Measurements from ENCODE around the gene TMEM62. TPM values are rescaled to one million over a fixed set of nuclear protein-coding genes. Genes with fewer than 3 reads are reported as not detected.

Gene TMEM62
- total and polyA plus RNA-seq, 2 experiments from 2014 or later: 6.5 to 11.2 TPM

DNA sequence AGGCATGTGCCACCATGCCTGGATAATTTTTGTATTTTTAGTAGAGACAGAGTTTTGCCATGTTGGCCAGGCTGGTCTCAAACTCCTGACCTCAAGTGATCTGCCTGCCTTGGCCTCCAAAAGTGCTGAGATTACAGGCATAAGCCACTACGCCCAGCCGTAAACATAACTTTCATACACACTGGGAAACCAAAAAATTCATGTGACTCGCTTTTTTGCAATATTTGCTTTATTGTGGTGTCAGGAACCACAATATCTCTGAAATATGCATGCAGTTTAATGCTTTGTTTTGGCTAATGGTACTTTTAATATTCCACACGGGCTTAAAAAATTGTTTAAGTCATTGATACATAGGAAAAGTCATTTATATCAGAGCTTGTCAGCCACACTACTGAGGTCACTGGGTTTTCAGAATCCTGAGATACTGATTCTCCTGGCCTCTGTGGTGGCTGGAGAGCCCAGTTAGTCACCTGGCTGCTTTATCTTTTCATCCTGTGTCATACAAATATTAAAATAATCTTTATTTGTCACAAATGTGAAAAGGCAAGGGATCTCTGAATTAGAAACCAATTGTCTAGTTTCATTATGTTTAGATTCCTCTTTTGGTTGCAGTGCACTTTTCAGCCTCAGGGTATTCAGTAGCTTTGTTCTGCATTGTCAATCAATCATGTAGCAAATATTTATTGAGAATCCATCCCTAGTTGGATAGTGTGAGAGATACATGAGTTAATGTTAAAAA is 10.0 kb downstream of the TMEM62 start:
- no peaks in the 10 kb centered on the region for H3K27me3 ChIP-seq (replicated peaks; ENCODE audit: insufficient read depth)
- WGBS, 2 experiments (ENCODE audit: low coverage in 1 of 2, low lambda C conversion rate in 2 of 2, missing lambda C conversion rate in 2 of 2): 92 to 95% methylated on average over 4 of the region's 4 CpGs

DNA sequence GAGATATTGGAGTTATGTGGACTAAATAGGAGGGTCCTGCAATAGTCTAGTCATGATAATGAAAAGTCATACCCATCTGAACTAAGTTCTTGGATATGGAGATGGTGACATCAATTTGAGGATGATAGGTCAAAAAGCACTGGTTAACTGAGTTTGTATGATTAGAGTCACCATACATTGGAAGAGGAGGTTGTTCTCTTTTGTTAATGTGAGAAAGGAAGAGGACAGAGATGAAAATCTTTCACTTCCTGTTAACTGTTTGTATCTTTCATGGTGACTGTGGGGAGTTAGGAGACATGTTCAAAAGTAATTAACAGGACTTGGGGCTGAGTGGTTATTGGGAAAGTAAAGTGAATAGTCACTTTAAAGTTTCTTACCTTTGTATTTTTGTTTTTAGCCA is 11.1 kb downstream of the TMEM62 start:
- Histone ChIP-seq H3K9me3 (ENCODE audit: low read depth) (no peaks in the 10 kb centered on the region), H3F3A (ENCODE audit: insufficient read depth) (peaks cover 19% of the 10 kb centered on the region), H3K79me2 (ENCODE audit: insufficient read depth) (no peaks in the 10 kb centered on the region), H3K36me3 (ENCODE audit: low read depth) (0 out of 2 replicates have a peak, but pooled peaks cover 4% of the 10 kb centered on the region), H3K4me1 (ENCODE audit: insufficient read depth) (peaks cover 5% of the 10 kb centered on the region), H3K27ac (no peak overlapping the region), H3K27me3 (replicated peaks; ENCODE audit: insufficient read depth) (no peaks in the 10 kb centered on the region), H4K20me1 (ENCODE audit: insufficient read depth) (no peaks in the 10 kb centered on the region), H3K9me2 (ENCODE audit: insufficient read depth) (no peaks in the 10 kb centered on the region), H3K9ac (no peak overlapping the region), H3K4me3 (no peak overlapping the region), H2AFZ (no peak overlapping the region), H3K4me2 (ENCODE audit: unreplicated experiment) (no peak overlapping the region)
- in situ Hi-C loops (cut with MboI): no loop called here
- no peak for TF ChIP-seq EZH2phosphoT487 (IDR thresholded peaks at IDR 0.05; ENCODE audit: insufficient read depth, low read depth)
- no peak for TF ChIP-seq EZH2 (IDR thresholded peaks at IDR 0.05; ENCODE audit: insufficient read depth, poor library complexity, severe bottlenecking)
- DNase-seq: no peak

More for the DNA sequence above, 10.0 kb downstream of the TMEM62 start:
- in situ Hi-C loops (cut with MboI): no loop called here
- Histone ChIP-seq H4K20me1 (ENCODE audit: insufficient read depth) (no peaks in the 10 kb centered on the region), H3K4me1 (ENCODE audit: insufficient read depth) (no peaks in the 10 kb centered on the region), H3K79me2 (ENCODE audit: insufficient read depth) (no peaks in the 10 kb centered on the region), H3K9me2 (ENCODE audit: insufficient read depth) (no peaks in the 10 kb centered on the region), H3K27ac (no peak overlapping the region), H2AFZ (no peak overlapping the region), H3K9me3 (ENCODE audit: low read depth) (no peaks in the 10 kb centered on the region), H3K4me3 (no peak overlapping the region), H3K9ac (no peak overlapping the region), H3F3A (ENCODE audit: insufficient read depth) (peaks cover 7% of the 10 kb centered on the region; the same call in 1 of the 2 replicates), H3K36me3 (ENCODE audit: low read depth) (0 out of 2 replicates have a peak, but pooled peaks cover 5% of the 10 kb centered on the region), H3K4me2 (ENCODE audit: unreplicated experiment) (no peak overlapping the region)
- no peak for TF ChIP-seq EZH2 (IDR thresholded peaks at IDR 0.05; ENCODE audit: insufficient read depth, poor library complexity, severe bottlenecking)
- TF ChIP-seq EZH2phosphoT487 (IDR thresholded peaks at IDR 0.05; ENCODE audit: insufficient read depth, low read depth): no peak
- DNase-seq: no peak

DNA sequence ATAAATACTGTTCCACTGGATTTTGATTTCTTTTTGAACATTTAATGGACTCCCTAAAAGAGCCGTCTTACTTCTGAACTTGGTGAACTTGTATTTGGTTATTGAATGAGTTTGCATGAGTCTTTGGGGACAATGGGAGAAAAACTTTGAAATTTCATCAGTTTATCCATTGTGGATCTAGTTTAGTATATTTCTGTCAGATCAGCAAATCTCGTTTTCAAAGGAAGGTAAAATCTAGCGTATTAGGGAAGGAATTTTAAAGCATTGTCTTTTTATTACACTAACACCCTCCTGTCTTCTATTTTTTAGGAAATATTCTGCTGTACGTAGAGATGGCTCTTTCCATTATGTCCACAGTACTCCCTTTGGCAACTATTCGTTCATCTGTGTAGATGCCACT is 12.8 kb downstream of the TMEM62 start:
- Histone ChIP-seq H3K36me3 (ENCODE audit: low read depth) (no peaks in the 10 kb centered on the region), H3K4me1 (ENCODE audit: insufficient read depth) (peaks cover 19% of the 10 kb centered on the region), H3K4me2 (ENCODE audit: unreplicated experiment) (no peak overlapping the region), H3K79me2 (ENCODE audit: insufficient read depth) (no peaks in the 10 kb centered on the region), H3F3A (ENCODE audit: insufficient read depth) (peaks cover 31% of the 10 kb centered on the region), H3K9me2 (ENCODE audit: insufficient read depth) (no peaks in the 10 kb centered on the region), H3K9me3 (ENCODE audit: low read depth) (no peaks in the 10 kb centered on the region), H3K4me3 (no peak overlapping the region), H2AFZ (no peak overlapping the region), H3K9ac (no peak overlapping the region), H3K27me3 (replicated peaks; ENCODE audit: insufficient read depth) (no peaks in the 10 kb centered on the region), H3K27ac (no peak overlapping the region), H4K20me1 (ENCODE audit: insufficient read depth) (no peaks in the 10 kb centered on the region)
- no peak for DNase-seq
- 98 to 99% methylated on average over 5 of the region's 5 CpGs for WGBS, 2 experiments (ENCODE audit: low coverage in 1 of 2, low lambda C conversion rate in 2 of 2, missing lambda C conversion rate in 2 of 2)
- TF ChIP-seq EZH2 (IDR thresholded peaks at IDR 0.05; ENCODE audit: insufficient read depth, poor library complexity, severe bottlenecking): no peak
- TF ChIP-seq EZH2phosphoT487 (IDR thresholded peaks at IDR 0.05; ENCODE audit: insufficient read depth, low read depth): no peak
- in situ Hi-C loops (cut with MboI): no loop called here

DNA sequence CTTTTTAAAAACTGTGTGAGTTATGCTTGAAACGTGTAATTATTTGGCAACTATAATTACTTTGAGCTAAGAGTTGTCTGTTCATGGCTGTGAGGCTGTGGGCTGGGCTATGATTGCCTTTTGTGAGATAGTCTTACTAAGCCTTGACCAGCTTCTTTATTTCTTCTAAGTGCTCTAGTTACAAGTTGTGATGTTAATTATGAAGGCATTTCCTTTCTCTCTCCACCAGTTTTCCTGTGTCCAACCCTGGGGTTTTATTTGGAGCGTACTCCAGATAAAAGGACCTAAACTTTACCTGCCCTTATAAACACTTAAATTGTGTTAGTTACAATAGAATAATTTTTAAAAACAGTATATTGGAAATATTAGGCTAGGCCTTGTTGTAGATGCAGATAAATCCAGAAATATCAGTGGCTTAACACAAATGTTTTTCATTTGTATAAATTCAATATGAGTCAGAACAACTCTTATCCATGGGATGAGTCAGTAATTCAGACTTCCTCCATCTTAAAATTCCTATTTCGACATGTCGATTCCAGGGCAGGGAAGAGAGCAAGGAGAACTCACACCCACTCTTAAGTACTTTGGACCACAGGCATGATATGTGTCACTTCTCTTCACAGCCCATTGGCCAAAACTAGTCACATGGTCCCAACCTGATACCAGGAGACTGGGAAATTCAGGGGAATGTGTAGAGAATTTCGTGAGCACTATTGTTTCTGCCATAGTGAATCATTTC is 17.0 kb downstream of the TMEM62 start:
- Histone ChIP-seq H4K20me1 (ENCODE audit: insufficient read depth) (no peaks in the 10 kb centered on the region), H3K9ac (peak overlapping the region; percentile 65), H3K4me3 (peak overlapping the region; percentile 39), H3K4me2 (ENCODE audit: unreplicated experiment) (peak overlapping the region; percentile 70), H3K4me1 (ENCODE audit: insufficient read depth) (peaks cover 24% of the 10 kb centered on the region), H3F3A (ENCODE audit: insufficient read depth) (peaks cover 40% of the 10 kb centered on the region), H3K79me2 (ENCODE audit: insufficient read depth) (no peaks in the 10 kb centered on the region), H3K36me3 (ENCODE audit: low read depth) (peaks cover 13% of the 10 kb centered on the region), H3K9me3 (ENCODE audit: low read depth) (no peaks in the 10 kb centered on the region), H3K27me3 (replicated peaks; ENCODE audit: insufficient read depth) (no peaks in the 10 kb centered on the region), H2AFZ (peak overlapping the region; percentile 74), H3K9me2 (ENCODE audit: insufficient read depth) (no peaks in the 10 kb centered on the region), H3K27ac (peak overlapping the region; percentile 95)
- 5 to 7% methylated on average over 5 of the region's 5 CpGs for WGBS, 2 experiments (ENCODE audit: low coverage in 1 of 2, low lambda C conversion rate in 2 of 2, missing lambda C conversion rate in 2 of 2)
- in situ Hi-C loops (cut with MboI): no loop called here
- TF ChIP-seq EZH2phosphoT487 (IDR thresholded peaks at IDR 0.05; ENCODE audit: insufficient read depth, low read depth) (no peak), EZH2 (IDR thresholded peaks at IDR 0.05; ENCODE audit: insufficient read depth, poor library complexity, severe bottlenecking) (no peak)
- DNase-seq: peak; percentile 98

Measured in GM23248 (cell line).